OCI-LY7 (cell line): ENCODE measurements around the gene MGRN1. TPM values are rescaled to one million over a fixed set of nuclear protein-coding genes. Genes with fewer than 3 reads are reported as not detected.

Experiments used
- BruUV-seq: library from RNA; stranded (reverse); fragments of 400-500 nt; replicated peaks from 2 replicates; lab custom pipeline; 2021; lab: Mats Ljungman, UMichigan
- CTCF ChIA-PET: fragments of 300-600 bp; sonication (Branson Sonifier 250); formaldehyde crosslinking; loops from one replicate; lab custom pipeline; 2022; ENCODE audit warnings: antibody characterized with exemption; ENCODE audit not compliant: unreplicated experiment; lab: Charles Lee
- POLR2A ChIA-PET: fragments of 300-600 bp; sonication (Branson Sonifier 250); formaldehyde crosslinking; loops from one replicate; lab custom pipeline; 2022; ENCODE audit warnings: antibody characterized with exemption; lab: Charles Lee
- DNase-seq: peaks from one replicate; pipeline ENCODE4 v3.0.0-alpha.2; 2015; ENCODE audit warnings: low spot score
- H2AFZ ChIP-seq: fragments of 200-600 bp; sonication (generic), shearing (Covaris generic); 2 replicates; pipeline ENCODE4 v1.6.1; 2014; ENCODE audit warnings: mild to moderate bottlenecking, antibody characterized with exemption, low read length, moderate library complexity
- H3K27ac ChIP-seq: fragments of 200-600 bp; sonication (generic); 2 replicates; pipeline ENCODE4 v1.5.1; 2014; ENCODE audit warnings: mixed run types, low read depth, mild to moderate bottlenecking, moderate library complexity, low read length, inconsistent platforms; ENCODE audit not compliant: poor library complexity, severe bottlenecking
- H3K36me3 ChIP-seq: fragments of 200-600 bp; sonication (generic); 2 replicates; pipeline ENCODE4 v1.6.1; 2014; ENCODE audit warnings: mild to moderate bottlenecking, antibody characterized with exemption, low read length, moderate library complexity, mixed read lengths; ENCODE audit not compliant: insufficient read depth
- H3K4me1 ChIP-seq: fragments of 200-600 bp; sonication (generic); 2 replicates; pipeline ENCODE4 v1.5.1; 2014; ENCODE audit warnings: mild to moderate bottlenecking, low read length; ENCODE audit not compliant: insufficient read depth, poor library complexity, severe bottlenecking
- H3K4me2 ChIP-seq: fragments of 200-600 bp; sonication (generic); 2 replicates; pipeline ENCODE4 v1.6.1; 2014; ENCODE audit warnings: mild to moderate bottlenecking, low read length
- H3K4me3 ChIP-seq: fragments of 200-600 bp; sonication (generic); 2 replicates; pipeline ENCODE4 v1.5.1; 2014; ENCODE audit warnings: mild to moderate bottlenecking, low read depth, low read length; ENCODE audit not compliant: poor library complexity, severe bottlenecking
- H3K79me2 ChIP-seq: fragments of 200-600 bp; sonication (generic); 2 replicates; pipeline ENCODE4 v1.6.1; 2016; ENCODE audit warnings: low read depth, mild to moderate bottlenecking, low read length, moderate library complexity, mixed read lengths; ENCODE audit not compliant: insufficient read depth
- H3K9me2 ChIP-seq: fragments of 200-600 bp; sonication (generic); 2 replicates; pipeline ENCODE4 v1.6.1; 2016; ENCODE audit warnings: mild to moderate bottlenecking, low read length, mixed read lengths; ENCODE audit not compliant: insufficient read depth
- H3K9me3 ChIP-seq: fragments of 200-600 bp; sonication (generic); 2 replicates; pipeline ENCODE4 v1.6.1; 2014; ENCODE audit warnings: mild to moderate bottlenecking, mixed run types, low read length, mixed read lengths
- H4K20me1 ChIP-seq: fragments of 200-600 bp; sonication (generic); 2 replicates; pipeline ENCODE4 v1.6.1; 2014; ENCODE audit warnings: mild to moderate bottlenecking, antibody characterized with exemption, low read length, moderate library complexity, mixed read lengths; ENCODE audit not compliant: insufficient read depth
- CTCF ChIP-seq: fragments of 200-600 bp; sonication (generic); conservative IDR thresholded peaks from 2 replicates; pipeline ENCODE4 v1.5.1; 2014; ENCODE audit warnings: mild to moderate bottlenecking, antibody characterized with exemption, low read length, moderate library complexity, mixed read lengths
- EZH2phosphoT487 ChIP-seq: fragments of 200-600 bp; sonication (generic); IDR thresholded peaks from 2 replicates; pipeline ENCODE4 v1.6.1; 2018; ENCODE audit warnings: low read depth, borderline replicate concordance, mild to moderate bottlenecking, mixed run types, antibody characterized with exemption, low read length, moderate library complexity, mixed read lengths
- intact Hi-C: fragments of 100-400 bp; cut with micrococcal nuclease; formaldehyde crosslinking; loops from one replicate; pipeline ENCODE4 v1.10.0; 2022; ENCODE audit not compliant: unreplicated experiment
- total RNA-seq, 2 experiments: library from RNA; depleted of rRNA in 1 of 2; stranded (reverse); fragments of >200 nt in 1 of 2; shearing (Covaris generic) in 1 of 2; gene quantifications; 2 replicates each; pipeline ENCODE4 v1.2.3, GENCODE V29; 2014 to 2022

MGRN1 gene
- total RNA-seq, 2 experiments from 2014 or later: 14.1 to 43.1 TPM

DNA sequence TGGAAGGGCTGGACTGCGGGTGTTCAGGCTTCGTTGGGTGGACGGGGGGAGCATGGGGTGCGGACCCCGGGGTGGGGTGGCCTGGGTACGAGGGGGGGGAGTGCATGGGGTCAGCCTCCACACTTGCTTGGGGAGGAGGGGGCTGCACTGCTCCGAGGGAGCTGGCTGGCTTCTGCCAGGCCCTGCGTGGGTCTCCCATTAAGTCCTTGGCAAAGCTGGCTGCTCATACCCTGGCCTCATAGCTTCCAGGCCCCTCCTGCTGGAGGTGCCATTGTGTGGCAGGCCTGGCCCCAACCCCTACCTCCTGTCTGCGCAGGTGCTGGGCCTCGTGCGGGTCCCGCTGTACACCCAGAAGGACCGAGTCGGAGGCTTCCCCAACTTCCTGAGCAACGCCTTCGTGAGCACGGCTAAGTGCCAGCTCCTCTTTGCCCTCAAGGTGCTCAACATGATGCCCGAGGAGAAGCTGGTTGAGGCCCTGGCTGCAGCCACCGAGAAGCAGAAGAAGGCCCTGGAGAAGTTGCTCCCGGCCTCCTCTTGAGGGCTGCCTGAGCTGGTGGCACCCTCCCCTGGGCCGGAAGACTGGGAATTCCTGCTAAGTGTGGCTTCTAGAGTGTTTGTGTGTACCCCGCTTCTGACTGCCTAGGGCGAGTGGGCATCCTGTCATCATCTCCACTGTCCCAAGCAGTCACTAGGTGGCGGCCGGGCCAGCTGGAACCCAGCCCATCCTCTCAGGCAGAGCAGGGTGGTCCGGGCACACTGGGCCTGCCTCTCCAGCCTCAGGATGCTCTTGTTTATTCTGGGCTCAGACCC, 70.2 kb downstream of the MGRN1 start:
- Histone ChIP-seq H3K4me1 (peaks cover 12% of the 10 kb centered on the region), H2AFZ (no peak overlapping the region), H3K9me2 (no peaks in the 10 kb centered on the region), H3K9me3 (no peaks in the 10 kb centered on the region), H4K20me1 (0 out of 2 replicates have a peak, but pooled peaks cover 4% of the 10 kb centered on the region), H3K27ac (no peak overlapping the region), H3K79me2 (no peaks in the 10 kb centered on the region), H3K36me3 (peaks cover 42% of the 10 kb centered on the region; the same call in 1 of the 2 replicates), H3K4me2 (peak overlapping the region; percentile 83), H3K4me3 (peak overlapping the region; percentile 90)
- ChIA-PET POLR2A (interaction anchor here (0.6 kb wide), 1 partner anchor 53 kb away, joined by 3 read pairs; no protein-coding TSS in a partner anchor), CTCF (interaction anchor here (0.8 kb wide), 1 partner anchor 15 kb away, joined by 3 read pairs; no protein-coding TSS in a partner anchor)
- intact Hi-C loops: no loop called here
- BruUV-seq: no TSS peak
- peak; percentile 48 for TF ChIP-seq CTCF
- TF ChIP-seq EZH2phosphoT487: no peak
- DNase-seq: no peak

DNA sequence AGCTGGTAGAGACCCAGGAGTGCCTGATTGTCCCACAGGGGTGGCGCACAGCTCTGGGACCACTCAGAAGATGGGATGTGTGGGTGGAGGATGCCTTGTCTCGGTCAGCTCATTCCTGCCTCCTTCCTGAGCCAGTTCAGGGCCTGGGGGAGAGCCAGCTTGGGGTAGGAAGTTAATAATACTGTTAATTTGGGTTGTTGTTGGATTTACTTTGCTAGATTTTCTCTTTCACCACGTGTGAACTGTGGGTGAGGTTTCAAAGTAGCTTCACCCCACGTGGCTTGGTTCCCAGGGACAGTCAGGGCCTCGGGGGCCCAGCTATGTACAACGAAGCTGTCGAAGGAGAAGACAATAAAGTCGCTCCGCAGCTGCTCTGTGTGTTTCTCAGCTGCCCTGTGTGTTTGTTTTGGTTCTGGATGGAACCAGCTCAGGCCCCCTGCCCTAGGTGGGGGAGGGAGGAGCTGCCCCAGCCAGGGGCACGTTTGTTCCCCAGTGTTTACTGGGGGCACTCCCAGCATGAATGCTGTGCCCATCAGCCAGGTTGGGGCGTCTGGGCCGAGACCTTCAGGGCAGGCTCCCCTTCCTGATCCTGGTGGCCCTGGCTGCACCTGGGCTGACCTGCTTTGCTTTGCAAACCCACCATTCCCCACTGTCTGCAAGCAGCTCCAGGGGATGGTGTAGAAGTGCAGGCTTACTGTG, 71.0 kb downstream of the MGRN1 start:
- Histone ChIP-seq H3K4me2 (no peak overlapping the region), H4K20me1 (0 out of 2 replicates have a peak, but pooled peaks cover 4% of the 10 kb centered on the region), H3K4me1 (peaks cover 12% of the 10 kb centered on the region), H2AFZ (no peak overlapping the region), H3K36me3 (peaks cover 43% of the 10 kb centered on the region; the same call in 1 of the 2 replicates), H3K79me2 (no peaks in the 10 kb centered on the region), H3K9me2 (no peaks in the 10 kb centered on the region), H3K9me3 (no peaks in the 10 kb centered on the region), H3K4me3 (no peak overlapping the region), H3K27ac (no peak overlapping the region)
- ChIA-PET POLR2A (no interaction called here), CTCF (interaction anchor here (0.6 to 0.8 kb wide), 2 partner anchors 14 to 107 kb away, joined by 3 read pairs; no protein-coding TSS in a partner anchor)
- DNase-seq: no peak
- no TSS peak for BruUV-seq
- intact Hi-C loops: no loop called here
- TF ChIP-seq CTCF (0 out of 2 replicates have a peak, but pooled peaks have one; percentile 2), EZH2phosphoT487 (no peak)
